OCI-LY7 (cell line): ENCODE data around the gene AKIRIN2. TPM values are rescaled to one million over a fixed set of nuclear protein-coding genes. Genes with fewer than 3 reads are reported as not detected.

ENCODE experiments used
- BruUV-seq: library from RNA; stranded (reverse); fragments of 400-500 nt; replicated peaks from 2 replicates; lab custom pipeline; 2021; lab: Mats Ljungman, UMichigan
- CTCF ChIA-PET: fragments of 300-600 bp; sonication (Branson Sonifier 250); formaldehyde crosslinking; loops from one replicate; lab custom pipeline; 2022; ENCODE audit warnings: antibody characterized with exemption; ENCODE audit not compliant: unreplicated experiment; lab: Charles Lee
- POLR2A ChIA-PET: fragments of 300-600 bp; sonication (Branson Sonifier 250); formaldehyde crosslinking; loops from one replicate; lab custom pipeline; 2022; ENCODE audit warnings: antibody characterized with exemption; lab: Charles Lee
- DNase-seq: peaks from one replicate; pipeline ENCODE4 v3.0.0-alpha.2; 2015; ENCODE audit warnings: low spot score
- H2AFZ ChIP-seq: fragments of 200-600 bp; sonication (generic), shearing (Covaris generic); 2 replicates; pipeline ENCODE4 v1.6.1; 2014; ENCODE audit warnings: mild to moderate bottlenecking, antibody characterized with exemption, low read length, moderate library complexity
- H3K27ac ChIP-seq: fragments of 200-600 bp; sonication (generic); 2 replicates; pipeline ENCODE4 v1.5.1; 2014; ENCODE audit warnings: mixed run types, low read depth, mild to moderate bottlenecking, moderate library complexity, low read length, inconsistent platforms; ENCODE audit not compliant: poor library complexity, severe bottlenecking
- H3K36me3 ChIP-seq: fragments of 200-600 bp; sonication (generic); 2 replicates; pipeline ENCODE4 v1.6.1; 2014; ENCODE audit warnings: mild to moderate bottlenecking, antibody characterized with exemption, low read length, moderate library complexity, mixed read lengths; ENCODE audit not compliant: insufficient read depth
- H3K4me1 ChIP-seq: fragments of 200-600 bp; sonication (generic); 2 replicates; pipeline ENCODE4 v1.5.1; 2014; ENCODE audit warnings: mild to moderate bottlenecking, low read length; ENCODE audit not compliant: insufficient read depth, poor library complexity, severe bottlenecking
- H3K4me2 ChIP-seq: fragments of 200-600 bp; sonication (generic); 2 replicates; pipeline ENCODE4 v1.6.1; 2014; ENCODE audit warnings: mild to moderate bottlenecking, low read length
- H3K4me3 ChIP-seq: fragments of 200-600 bp; sonication (generic); 2 replicates; pipeline ENCODE4 v1.5.1; 2014; ENCODE audit warnings: mild to moderate bottlenecking, low read depth, low read length; ENCODE audit not compliant: poor library complexity, severe bottlenecking
- H3K79me2 ChIP-seq: fragments of 200-600 bp; sonication (generic); 2 replicates; pipeline ENCODE4 v1.6.1; 2016; ENCODE audit warnings: low read depth, mild to moderate bottlenecking, low read length, moderate library complexity, mixed read lengths; ENCODE audit not compliant: insufficient read depth
- H3K9me2 ChIP-seq: fragments of 200-600 bp; sonication (generic); 2 replicates; pipeline ENCODE4 v1.6.1; 2016; ENCODE audit warnings: mild to moderate bottlenecking, low read length, mixed read lengths; ENCODE audit not compliant: insufficient read depth
- H3K9me3 ChIP-seq: fragments of 200-600 bp; sonication (generic); 2 replicates; pipeline ENCODE4 v1.6.1; 2014; ENCODE audit warnings: mild to moderate bottlenecking, mixed run types, low read length, mixed read lengths
- H4K20me1 ChIP-seq: fragments of 200-600 bp; sonication (generic); 2 replicates; pipeline ENCODE4 v1.6.1; 2014; ENCODE audit warnings: mild to moderate bottlenecking, antibody characterized with exemption, low read length, moderate library complexity, mixed read lengths; ENCODE audit not compliant: insufficient read depth
- EZH2phosphoT487 ChIP-seq: fragments of 200-600 bp; sonication (generic); IDR thresholded peaks from 2 replicates; pipeline ENCODE4 v1.6.1; 2018; ENCODE audit warnings: low read depth, borderline replicate concordance, mild to moderate bottlenecking, mixed run types, antibody characterized with exemption, low read length, moderate library complexity, mixed read lengths
- intact Hi-C: fragments of 100-400 bp; cut with micrococcal nuclease; formaldehyde crosslinking; loops from one replicate; pipeline ENCODE4 v1.10.0; 2022; ENCODE audit not compliant: unreplicated experiment
- total RNA-seq, 2 experiments: library from RNA; depleted of rRNA in 1 of 2; stranded (reverse); fragments of >200 nt in 1 of 2; shearing (Covaris generic) in 1 of 2; gene quantifications; 2 replicates each; pipeline ENCODE4 v1.2.3, GENCODE V29; 2014 to 2022
- TF ChIP-seq, protein P1 (sequence below): fragments of 200-600 bp; sonication (generic); conservative IDR thresholded peaks from 2 replicates; pipeline ENCODE4 v1.5.1; 2014; ENCODE audit warnings: mild to moderate bottlenecking, antibody characterized with exemption, low read length, moderate library complexity, mixed read lengths

The AKIRIN2 gene
- total RNA-seq, 2 experiments from 2014 or later = 70.4 to 127 TPM

DNA sequence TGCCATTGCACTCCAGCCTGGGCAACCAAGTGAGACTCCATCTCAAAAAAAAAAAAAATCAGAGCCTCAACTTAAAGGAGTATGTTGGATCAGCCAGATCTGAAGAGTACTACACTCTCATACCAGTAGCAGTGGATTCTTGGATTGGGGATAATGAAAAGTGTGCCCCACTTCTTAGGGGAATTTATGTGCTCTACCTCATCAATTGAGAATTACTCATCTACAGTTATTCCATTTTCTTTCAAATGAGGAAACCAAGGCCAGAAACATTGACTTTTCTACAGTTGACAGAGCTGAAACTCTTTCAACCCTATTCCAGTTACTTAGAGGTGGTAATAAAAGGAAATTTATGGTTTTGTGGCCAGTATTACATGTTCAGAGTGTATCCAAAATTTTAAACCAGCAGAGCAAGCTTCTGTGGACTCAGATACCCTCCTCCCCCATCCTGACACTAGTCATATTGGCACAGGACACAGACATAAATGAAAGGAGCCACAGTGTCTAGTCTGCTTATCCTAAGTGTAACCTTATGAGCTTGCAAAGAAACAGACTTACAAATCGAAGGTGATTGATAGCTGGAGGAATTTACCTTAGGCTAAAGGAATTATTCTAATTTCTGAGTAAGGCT is 60.9 kb downstream of the AKIRIN2 start:
- no peak overlapping the region for H3K4me3 ChIP-seq
- no peaks in the 10 kb centered on the region for H3K9me2 ChIP-seq
- H3K79me2 ChIP-seq = no peaks in the 10 kb centered on the region
- H2AFZ ChIP-seq = no peak overlapping the region
- no peak overlapping the region for H3K27ac ChIP-seq
- no peak overlapping the region for H3K4me2 ChIP-seq
- H3K9me3 ChIP-seq = no peaks in the 10 kb centered on the region
- TF ChIP-seq, protein P1, sequence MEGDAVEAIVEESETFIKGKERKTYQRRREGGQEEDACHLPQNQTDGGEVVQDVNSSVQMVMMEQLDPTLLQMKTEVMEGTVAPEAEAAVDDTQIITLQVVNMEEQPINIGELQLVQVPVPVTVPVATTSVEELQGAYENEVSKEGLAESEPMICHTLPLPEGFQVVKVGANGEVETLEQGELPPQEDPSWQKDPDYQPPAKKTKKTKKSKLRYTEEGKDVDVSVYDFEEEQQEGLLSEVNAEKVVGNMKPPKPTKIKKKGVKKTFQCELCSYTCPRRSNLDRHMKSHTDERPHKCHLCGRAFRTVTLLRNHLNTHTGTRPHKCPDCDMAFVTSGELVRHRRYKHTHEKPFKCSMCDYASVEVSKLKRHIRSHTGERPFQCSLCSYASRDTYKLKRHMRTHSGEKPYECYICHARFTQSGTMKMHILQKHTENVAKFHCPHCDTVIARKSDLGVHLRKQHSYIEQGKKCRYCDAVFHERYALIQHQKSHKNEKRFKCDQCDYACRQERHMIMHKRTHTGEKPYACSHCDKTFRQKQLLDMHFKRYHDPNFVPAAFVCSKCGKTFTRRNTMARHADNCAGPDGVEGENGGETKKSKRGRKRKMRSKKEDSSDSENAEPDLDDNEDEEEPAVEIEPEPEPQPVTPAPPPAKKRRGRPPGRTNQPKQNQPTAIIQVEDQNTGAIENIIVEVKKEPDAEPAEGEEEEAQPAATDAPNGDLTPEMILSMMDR = no peak
- TF ChIP-seq EZH2phosphoT487 = no peak
- CTCF ChIA-PET = no interaction called here
- intact Hi-C loops = no loop called here
- POLR2A ChIA-PET = interaction anchor here (0.6 to 1.2 kb wide), 7 partner anchors 12 to 409 kb away, joined by 3 to 5 read pairs (median 3); no protein-coding TSS in a partner anchor
- H4K20me1 ChIP-seq = no peaks in the 10 kb centered on the region
- BruUV-seq = no TSS peak
- DNase-seq = no peak
- H3K4me1 ChIP-seq = peaks cover 11% of the 10 kb centered on the region
- H3K36me3 ChIP-seq = peaks cover 43% of the 10 kb centered on the region

DNA sequence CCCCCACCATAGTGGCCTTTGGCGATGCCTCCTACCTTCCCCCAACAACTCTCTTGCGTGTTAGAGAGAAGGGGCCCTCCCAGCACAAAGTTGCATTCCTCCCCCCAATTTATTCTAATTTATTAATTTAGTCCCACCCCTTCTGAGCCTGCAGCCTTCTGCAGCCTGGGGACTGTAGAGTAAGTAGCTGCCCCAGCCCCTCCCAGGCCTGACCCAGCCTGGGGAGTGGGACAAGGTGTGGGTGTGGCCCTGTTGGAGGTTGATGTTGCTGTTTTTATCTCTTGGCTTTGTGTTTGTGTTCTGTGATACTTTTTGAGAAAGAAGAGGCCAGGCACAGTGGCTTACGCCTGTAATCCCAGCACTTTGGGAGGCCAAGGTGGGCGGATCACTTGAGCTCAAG is 62.7 kb downstream of the AKIRIN2 start:
- H3K4me3 ChIP-seq = no peak overlapping the region
- no peak overlapping the region for H2AFZ ChIP-seq
- no peak overlapping the region for H3K27ac ChIP-seq
- H4K20me1 ChIP-seq = no peaks in the 10 kb centered on the region
- no peaks in the 10 kb centered on the region for H3K9me2 ChIP-seq
- TF ChIP-seq, protein P1 = no peak
- TF ChIP-seq EZH2phosphoT487 = no peak
- no peak for DNase-seq
- H3K4me1 ChIP-seq = peaks cover 6% of the 10 kb centered on the region
- intact Hi-C loops = no loop called here
- POLR2A ChIA-PET = interaction anchor here (0.6 to 0.7 kb wide), 3 partner anchors 8 to 120 kb away, joined by 4 to 9 read pairs (median 4); no protein-coding TSS in a partner anchor
- H3K79me2 ChIP-seq = no peaks in the 10 kb centered on the region
- H3K4me2 ChIP-seq = no peak overlapping the region
- peaks cover 58% of the 10 kb centered on the region for H3K36me3 ChIP-seq
- BruUV-seq = no TSS peak
- no peaks in the 10 kb centered on the region for H3K9me3 ChIP-seq
- CTCF ChIA-PET = no interaction called here

DNA sequence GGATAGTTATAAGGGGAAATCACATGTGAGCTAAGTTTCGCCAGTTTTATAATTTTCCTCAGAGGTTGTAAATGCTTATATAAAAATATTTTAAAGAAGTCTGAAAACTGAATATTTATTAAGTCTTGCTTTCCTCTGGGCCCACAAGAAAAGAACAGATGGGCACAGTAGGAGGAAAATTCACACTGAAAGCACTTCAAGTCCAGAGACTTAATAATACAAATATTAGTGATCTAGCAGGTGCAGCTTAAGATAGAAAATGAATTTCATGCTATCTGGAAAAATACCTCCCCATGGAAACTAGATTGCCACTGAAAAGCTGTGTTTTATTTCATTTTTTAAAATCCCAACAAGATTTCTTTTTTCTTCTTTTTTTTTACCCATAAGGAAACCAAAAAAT is 64.9 kb downstream of the AKIRIN2 start:
- intact Hi-C loops = no loop called here
- H3K9me3 ChIP-seq = no peaks in the 10 kb centered on the region
- no peaks in the 10 kb centered on the region for H4K20me1 ChIP-seq
- no peak overlapping the region for H3K27ac ChIP-seq
- no peak for TF ChIP-seq EZH2phosphoT487
- TF ChIP-seq, protein P1 = no peak
- no peak overlapping the region for H3K4me3 ChIP-seq
- CTCF ChIA-PET = no interaction called here
- no peak overlapping the region for H3K4me2 ChIP-seq
- H3K79me2 ChIP-seq = no peaks in the 10 kb centered on the region
- peaks cover 66% of the 10 kb centered on the region for H3K36me3 ChIP-seq
- no peaks in the 10 kb centered on the region for H3K9me2 ChIP-seq
- BruUV-seq = no TSS peak
- H3K4me1 ChIP-seq = peaks cover 6% of the 10 kb centered on the region
- H2AFZ ChIP-seq = no peak overlapping the region
- POLR2A ChIA-PET = interaction anchor here (0.6 to 1.2 kb wide), 6 partner anchors 10 to 115 kb away, joined by 3 to 7 read pairs (median 4); no protein-coding TSS in a partner anchor
- DNase-seq = no peak
